HG02970 (cell line): ENCODE measurements around the gene RABAC1.

Experiments
- ATAC-seq: cut with Tn5 transposase; IDR thresholded peaks from one replicate; pipeline ENCODE4 v1.9.1; 2021; ENCODE audit warnings: mild to moderate bottlenecking, moderate library complexity, moderate number of reproducible peaks; ENCODE audit not compliant: unreplicated experiment, low FRiP score

The RABAC1 gene

DNA sequence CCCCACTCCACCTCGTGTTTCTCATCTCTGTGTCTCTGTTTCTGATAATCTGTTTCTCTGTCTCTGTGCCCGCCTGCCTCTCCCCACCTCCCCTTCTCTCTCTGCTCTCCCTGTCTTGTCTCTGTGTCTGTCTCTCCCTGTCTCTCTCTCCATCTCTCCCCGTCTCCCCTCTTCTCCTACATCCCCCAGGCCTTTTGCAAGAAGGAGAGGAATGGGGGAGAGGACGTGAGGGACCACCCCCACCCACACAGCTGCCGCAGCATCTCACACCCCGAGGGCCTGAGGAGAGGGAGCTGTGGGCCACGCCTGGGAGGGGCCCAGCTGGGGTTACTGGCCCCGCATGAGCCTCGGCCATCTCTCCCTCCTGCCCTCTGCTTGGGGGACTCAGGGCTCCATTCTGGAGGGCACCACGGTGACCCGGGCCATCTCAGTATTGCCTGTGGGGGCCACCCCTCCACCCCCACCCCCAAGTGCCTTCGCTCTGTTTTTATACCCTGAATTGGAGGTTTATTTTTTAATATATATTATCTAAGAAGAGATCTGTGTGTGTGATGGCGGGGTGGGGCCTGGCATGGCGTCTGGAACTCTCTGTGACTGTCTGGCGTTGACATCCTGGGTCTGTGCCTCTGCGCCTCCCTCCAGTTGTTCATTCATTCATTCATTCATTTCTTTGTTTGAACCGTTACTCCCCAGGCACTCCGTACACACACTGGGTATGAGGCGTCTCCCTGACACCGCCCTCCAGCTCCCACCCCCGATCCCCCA is 52.0 kb downstream of the RABAC1 start:
- no peak for ATAC-seq
